A204.1 (cell line): ENCODE data around the gene ILKAP.
"Not testable (repeated sequence)": the region's sequence is repeated elsewhere in the genome, so short reads cannot be mapped to it uniquely, and the experiment has no call there.

Source experiments
- FAIRE-seq: peaks from 2 replicates; lab custom pipeline; 2012; peaks lifted over from hg19 to GRCh38; lab: Jason Lieb, UNC

The ILKAP gene

DNA sequence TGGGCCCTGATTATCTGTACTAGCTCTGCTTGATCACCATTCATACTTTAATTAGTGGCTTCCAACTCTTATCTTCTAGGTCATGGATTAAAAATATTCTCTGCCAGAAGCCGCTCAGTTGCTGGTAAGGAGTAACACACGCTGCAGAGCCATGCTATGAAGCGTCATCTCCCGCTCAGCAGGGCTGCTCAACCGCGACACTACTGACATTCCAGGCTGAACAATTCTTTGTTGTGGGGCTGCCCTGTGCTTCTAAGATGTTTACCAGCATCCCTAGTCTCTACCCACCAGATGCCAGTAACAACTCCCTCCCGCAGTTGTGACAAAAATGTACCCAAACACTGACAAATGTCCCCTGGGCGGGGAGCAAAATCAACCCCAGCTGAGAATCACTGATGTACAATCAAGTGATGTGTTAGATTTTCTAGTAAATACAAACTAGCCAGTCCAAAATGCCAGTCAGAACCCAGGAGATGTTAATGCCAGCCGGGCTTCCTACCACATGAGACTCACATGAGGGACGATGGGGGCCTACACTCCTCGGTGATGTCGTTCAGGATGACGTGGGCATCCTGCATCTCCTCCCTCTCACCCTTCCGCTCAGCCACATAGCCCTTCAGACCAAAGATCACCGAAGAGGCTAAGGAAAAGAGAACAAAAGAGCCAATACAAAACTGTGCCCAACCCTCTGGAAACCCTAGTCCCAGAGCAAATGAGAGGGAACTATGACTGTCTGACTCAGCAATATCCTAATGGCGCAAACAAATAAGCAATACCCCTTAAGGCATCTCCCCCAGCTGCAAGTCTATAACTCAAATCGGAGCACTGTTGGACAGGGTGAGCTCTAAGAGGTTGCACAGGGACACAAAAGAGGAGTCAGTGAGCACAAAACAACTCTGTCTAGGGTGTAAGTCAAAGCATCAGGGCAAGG, 15.6 kb downstream of the ILKAP start:
- FAIRE-seq, result no peak

DNA sequence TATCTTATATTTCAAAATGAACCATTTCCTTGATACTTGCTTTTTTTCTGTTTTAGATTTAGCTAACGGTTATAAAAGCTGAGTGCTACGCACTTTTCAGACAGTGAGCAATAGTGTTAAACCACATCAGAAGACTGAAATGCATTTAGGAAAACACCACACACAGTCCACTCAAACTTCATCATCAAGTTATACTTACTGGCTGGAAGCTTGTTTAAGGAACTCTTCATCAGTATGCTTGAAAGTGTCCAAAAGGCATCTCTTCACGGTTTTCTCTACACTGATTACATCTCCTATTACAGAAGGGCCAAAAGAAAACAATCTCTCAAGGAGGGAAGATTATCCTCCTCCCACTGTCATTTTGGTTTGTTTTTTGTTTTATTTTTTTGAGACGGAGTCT, 19.7 kb downstream of the ILKAP start:
- no peak for FAIRE-seq

DNA sequence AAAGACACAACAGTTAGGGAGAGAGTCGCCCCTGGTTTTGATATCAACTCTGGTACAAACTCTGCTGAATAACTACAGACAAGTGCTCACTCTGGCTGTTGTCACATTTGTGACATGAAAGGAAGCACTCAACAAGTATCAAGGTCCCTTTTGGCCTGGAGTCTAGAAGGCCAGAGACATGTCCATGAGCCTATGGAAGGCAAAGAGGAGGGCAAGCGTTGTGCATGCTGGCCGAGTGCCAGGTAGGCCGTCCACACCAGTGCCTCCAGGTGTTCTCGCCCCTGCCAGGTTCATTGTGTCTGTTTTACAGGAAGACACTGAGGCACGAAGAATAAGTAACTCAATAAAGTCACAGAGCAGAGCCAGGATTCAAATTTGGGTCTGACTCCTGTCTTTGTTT, 21.1 kb downstream of the ILKAP start:
- FAIRE-seq, result no peak

DNA sequence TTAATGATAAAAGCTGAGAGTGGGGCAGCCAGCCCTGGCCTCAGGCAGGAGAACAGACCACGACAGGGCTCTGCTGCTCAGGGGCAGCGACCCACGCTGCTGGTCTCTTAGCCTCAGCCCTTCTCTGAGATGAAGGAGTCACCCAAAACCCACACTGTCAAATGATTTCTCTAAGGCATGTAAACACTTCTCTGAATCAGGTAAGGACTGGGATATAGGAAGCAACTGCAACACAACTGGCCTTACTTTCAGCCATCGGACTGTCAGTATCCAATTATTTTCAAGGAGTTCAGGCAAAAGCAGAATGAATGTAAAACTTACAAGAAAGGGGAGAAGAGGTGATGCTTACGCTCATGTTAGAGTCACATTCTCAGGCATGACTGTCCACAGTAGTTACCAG, 22.9 kb downstream of the ILKAP start:
- FAIRE-seq, result no peak

DNA sequence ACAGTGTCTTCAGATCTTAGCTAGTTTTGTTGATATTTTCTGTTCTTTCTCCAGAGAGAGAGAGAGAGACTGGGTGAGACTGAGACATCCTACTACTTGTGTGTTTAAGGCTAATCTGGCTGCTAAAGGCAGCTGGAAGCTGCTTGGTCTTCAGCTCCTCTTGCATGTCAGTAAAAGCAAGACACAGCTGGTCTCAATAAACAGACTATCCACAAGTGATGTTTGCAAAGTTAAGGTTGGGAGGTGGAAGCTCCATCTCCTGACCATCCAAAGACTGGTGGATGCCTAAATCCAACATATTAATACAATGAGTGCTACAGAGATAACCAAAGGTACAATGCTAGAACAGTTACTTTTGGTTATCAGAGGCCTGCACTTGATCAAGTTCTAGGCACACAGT, 26.9 kb downstream of the ILKAP start:
- FAIRE-seq, result no peak

DNA sequence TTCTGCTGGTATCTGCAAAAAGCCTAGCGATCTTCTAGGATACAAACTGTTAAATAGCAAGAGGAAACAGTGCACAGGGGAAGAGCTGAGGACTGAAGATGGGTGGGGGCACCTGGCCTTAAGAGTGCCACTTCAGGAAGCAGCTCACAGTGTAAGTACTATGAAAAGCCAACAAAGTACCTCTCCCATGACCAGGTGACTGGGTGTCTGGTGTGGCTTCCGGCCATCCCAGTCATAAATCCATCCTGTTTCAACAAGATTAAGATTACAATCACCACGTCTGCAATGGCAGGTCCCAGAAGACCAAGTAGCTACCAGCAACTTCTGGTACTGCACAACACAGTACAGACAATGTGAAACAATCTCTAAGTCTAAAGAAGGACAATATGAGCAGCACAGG, 28.8 kb downstream of the ILKAP start:
- no peak for FAIRE-seq

DNA sequence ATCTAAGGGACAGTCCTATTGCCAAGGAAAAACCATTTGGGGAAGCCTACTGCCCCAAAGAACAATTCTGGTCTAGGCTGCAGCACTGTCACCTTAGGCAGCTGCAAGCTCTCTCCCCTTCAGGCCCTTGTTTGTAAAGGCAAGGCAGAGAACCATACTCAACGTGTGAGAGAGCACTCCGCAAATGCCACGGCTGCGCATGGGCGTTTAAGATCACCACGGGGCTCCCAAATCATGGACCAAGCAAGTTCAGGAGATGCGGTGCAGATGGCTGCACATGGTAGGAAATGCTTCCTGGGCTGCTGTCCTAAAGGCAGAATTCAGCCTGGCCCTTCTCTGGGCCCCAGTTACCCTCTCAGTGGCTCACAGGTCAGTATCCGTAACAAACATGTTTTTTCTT, 29.2 kb downstream of the ILKAP start:
- FAIRE-seq, result no peak

DNA sequence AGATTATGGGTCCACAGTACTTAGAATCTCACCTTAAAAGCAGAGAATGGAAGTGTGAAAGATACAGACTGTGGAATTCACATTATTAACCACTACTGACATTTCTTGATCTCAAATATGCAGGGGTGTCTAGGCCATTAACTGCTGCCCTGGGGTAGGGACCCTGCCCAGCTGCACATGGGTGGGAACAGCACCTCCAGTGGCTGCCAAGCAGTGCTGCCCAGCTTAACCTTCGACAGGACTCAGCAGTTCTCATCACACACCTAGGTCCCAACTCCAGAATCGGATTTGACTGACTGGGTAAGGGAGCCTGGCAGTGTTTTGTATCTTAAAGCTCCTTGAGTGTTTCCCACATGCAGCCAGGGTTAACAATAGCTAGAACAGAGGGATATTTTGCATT, 29.8 kb downstream of the ILKAP start:
- FAIRE-seq, result no peak

DNA sequence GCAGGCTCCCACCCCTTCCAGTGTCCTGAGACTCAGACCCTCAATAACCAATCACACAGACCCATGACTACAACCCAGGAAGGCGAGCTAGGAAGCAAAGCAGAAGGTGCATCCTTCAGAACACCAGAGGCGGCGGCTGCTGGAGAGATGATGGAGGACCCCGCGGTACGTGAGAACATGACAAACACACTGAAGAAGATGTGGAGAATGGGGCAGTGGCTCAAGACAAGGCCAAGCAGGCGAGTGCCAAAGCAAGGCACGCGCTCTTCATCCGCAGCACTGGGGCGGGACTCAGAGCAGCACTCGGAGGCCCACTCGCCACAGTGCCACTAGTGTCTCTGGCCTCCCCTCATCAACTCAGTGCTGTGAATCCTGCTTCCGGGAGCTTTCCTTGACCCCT, 31.1 kb downstream of the ILKAP start:
- FAIRE-seq, result no peak

DNA sequence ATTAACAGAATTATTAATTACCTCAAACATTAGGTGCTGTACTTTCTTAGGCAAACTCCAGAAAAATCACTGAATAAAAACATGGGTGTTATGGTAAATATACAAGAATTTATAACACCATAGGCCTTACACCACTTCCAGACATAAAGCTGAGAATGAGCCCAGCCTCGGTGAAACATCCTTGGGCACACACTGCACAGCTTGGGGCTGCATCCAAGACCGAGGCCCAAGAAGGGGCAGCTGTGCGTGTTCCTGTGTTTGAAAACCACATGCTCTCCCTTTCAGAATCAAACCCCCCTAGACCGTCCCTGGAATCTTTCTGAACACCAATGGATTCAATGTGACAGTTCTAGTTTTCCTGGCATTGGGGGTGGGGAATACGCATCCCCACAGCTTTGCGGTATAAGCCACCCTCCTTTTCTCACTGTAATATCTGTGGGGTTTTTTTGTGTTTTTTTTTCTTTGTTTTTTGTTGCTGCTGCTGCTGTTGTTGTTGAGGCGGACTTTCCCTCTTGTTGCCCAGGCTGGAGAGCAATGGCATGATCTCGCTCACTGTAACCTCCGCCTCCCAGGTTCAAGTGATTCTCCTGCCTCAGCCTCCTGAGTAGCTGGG, 31.8 kb downstream of the ILKAP start:
- no peak for FAIRE-seq

DNA sequence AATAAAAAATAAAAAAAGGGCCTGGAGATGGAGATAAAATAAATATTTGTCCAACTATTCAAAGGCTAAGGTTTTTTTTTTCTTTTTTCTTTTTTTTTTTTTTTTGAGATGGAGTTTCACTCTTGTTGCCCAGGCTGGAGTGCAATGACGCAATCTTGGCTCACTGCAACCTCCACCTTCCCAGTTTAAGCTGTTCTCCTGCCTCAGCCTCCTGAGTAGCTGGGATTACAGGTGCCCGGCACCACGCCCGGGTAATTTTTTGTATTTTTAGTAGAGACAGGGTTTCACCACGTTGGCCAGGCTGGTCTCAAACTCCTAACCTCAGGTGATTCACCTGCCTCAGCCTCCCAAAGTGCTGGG, 32.4 kb downstream of the ILKAP start:
- not testable (repeated sequence) for FAIRE-seq

DNA sequence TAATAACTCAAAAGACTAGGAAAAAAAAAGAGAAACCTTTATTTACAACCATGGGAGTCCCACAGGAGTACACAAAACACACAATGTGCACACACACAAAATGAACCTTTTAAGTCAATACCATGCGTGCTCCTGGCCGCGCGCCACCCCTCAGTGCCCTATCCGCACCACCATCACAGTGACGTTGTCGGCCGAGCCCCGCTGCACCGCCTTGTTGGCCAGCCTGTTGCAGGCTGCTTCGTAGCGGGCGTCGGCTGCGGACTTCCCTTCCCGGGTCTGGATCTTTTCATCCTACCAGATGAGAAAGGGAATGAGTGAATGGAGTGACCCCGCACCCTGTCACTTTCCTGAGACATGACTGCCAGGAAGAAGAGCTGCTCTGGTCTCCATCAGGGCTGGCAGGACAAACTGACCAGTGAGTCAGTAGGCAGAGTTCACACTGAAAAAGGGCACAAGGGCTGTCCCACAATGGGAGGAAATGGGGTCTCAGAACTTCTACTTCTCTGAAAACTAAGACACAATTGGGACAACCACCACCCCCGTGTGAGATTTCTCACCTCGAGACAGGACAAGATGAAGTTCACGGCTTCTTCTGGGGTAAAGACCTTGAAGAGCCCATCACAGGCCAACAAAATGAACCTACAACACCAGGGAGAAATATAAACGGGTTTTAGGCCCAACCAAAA, 33.0 kb downstream of the ILKAP start:
- FAIRE-seq, result no peak

DNA sequence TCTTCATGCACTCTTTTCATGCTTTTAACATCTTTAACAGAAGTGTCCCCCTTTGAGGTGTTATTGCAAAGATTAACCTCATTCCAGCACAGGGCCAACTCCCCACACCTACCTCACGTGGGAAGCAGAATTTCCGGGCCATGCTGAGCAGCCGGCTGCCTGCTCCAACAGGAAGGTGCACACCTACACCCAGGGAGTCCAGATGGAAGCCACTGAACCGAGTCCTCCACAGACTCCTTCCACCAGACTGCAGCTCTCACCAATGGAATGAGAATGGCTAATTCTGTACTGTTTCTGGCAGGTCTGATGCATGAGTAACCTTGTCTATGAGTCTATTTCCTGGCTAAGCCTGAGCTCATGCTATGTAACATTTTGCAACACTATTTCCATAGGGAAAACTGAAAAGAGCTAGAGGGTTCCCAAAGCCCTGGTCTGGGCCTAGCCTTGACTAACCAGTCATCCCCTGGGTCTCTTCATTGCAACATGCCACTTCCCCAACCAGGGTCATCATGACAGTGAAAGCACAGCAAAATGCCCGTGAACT, 33.7 kb downstream of the ILKAP start:
- no peak for FAIRE-seq

DNA sequence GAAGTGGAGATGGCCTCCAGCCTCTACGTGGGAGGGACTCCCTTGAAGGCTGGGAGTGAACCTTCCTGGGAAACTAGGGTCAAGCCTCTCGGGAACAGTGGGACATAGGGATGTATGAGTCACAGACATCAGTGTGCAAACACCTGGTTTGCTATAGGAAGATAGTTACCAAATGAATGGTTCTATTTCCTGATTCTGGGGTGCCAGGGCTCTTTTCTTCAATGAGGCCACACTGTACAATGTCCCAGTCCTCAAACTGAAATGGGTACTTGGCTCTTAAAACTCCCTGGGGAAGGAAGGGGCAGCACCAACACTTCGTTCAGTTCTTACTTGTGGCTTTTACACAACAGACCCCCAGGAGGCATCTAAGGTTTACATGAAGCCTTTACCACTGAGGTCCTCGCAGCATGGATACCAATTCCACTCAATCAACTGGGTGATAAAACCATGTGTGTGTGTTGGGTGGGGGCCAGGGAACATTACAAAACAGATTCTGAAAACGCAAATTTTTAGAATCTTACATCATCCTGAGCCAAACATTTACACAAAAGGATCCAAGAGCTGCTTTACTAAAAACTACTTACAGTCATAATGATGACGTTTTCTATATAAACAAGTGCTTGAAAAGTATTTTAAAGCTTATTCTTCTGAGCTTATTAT, 34.3 kb downstream of the ILKAP start:
- no peak for FAIRE-seq

DNA sequence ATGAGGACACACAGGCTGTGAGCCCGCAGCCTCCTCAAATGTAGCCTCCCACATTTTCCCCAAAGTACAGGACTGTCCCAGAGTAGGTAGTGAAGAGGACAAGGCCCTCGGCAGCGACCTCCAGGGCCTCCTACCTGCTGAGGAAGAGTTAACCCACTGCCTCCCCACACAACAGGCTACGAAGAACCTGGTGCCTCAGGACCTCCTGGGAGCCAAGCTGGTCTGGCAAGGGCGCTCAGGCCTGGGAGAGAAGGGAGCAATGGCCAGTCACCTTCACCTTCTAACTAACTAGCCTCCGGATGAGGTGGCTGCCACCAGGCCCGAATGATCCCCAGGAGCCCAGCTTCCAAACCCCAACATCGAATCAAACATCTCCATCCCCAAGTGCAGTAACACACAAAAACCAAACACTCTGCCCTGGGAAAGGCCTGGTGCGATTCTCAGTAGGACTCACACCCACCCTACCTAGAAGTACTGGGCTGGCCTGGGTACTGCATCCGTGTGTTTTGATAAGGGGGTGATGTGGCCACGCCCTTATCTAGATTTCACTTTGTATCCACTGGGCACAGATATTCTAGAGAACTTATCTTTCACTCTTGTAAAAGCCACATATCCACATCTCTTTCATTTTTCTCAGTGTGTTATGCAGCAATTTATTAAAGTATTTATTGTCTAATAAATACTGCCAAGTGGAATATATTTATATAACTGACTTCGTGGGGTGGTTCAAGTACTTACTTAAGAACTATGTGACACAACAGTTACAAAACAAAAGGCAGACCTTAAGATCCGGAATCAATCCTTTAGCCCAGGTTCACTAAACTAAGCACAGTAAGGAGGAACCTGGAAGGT, 35.1 kb downstream of the ILKAP start:
- no peak for FAIRE-seq

DNA sequence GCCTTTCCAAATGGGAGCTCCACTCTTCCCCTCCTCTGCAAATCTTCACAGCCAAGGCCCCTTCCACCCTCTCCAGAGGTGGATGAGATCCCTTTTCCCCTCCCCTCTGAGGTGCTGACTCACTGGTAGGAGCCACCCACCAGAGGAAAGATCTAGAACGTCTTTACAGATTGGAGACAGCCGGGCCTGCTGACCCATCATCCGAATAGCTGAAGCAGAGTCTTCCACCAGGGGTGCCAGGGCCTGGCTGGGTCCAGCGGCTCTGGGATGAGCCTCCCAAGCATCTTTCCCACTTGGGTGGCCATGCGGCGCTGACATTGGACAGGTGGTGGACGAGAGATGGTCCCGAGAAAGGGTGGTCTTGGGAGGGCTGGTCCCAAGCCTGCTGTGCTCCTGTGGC, 35.7 kb downstream of the ILKAP start:
- FAIRE-seq, result no peak

DNA sequence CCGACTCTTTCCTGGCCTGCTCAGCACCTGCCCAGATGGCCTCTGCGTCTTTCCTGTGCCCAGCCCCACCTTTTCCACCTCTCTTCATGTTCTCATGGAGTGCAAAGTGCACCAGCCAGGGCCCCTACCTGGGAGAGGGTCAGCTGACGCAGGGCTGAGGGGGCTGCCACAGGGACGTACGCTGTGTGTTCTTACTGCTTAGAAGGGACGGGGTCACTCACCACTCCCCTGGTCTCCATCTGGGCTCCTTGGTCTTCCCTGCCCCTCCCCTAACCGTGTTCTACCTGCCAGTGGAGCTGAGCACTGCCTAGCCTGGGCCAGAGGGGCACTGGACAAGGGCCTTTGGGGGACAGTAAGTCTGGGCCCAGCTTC, 36.2 kb downstream of the ILKAP start:
- no peak for FAIRE-seq

DNA sequence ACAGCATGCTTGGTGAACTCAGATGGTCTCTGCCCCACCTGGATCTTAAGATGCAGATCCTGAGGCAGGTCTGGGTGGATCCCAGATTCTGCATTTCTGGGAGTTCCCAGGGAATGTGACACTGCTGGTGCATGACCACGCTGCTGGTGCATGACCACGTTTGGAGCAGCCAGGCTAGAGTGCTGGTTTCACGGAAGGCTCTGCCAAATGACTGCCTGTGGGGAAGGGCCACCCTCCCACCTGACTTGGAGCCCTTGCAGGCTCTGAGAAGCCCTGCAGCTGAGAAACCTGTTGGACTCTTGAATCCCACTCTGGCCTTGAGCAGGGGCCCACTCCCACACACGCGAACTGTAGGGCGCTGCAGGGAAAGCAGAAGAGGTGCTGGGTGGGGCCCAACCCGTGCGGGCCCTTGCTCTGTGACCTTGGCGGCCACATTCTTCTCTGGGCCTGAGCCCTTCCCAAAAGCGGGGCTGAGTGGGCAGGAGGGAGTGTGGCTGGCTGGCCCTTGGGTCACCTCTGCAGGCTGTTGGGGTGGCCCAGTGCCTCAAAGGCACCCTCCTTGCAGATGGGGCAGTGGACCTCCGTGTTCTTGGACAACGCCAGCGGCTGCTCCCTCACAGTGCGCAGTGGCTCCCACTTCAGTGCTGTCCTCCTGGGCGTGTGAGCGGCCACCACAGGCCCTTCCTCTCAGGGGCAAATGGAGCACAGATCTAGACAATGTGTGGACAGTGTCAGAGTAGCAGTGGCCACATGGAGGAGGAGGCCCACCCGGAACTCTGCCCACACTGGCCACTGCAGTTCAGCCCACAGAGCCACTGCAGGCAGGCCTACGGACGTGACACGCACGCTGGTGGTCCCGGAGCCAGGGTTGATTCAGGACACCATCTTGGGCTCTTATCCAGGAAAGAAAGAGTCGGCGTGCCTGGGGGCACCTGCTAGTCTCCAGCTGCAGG, 36.8 kb downstream of the ILKAP start:
- FAIRE-seq, result no peak

DNA sequence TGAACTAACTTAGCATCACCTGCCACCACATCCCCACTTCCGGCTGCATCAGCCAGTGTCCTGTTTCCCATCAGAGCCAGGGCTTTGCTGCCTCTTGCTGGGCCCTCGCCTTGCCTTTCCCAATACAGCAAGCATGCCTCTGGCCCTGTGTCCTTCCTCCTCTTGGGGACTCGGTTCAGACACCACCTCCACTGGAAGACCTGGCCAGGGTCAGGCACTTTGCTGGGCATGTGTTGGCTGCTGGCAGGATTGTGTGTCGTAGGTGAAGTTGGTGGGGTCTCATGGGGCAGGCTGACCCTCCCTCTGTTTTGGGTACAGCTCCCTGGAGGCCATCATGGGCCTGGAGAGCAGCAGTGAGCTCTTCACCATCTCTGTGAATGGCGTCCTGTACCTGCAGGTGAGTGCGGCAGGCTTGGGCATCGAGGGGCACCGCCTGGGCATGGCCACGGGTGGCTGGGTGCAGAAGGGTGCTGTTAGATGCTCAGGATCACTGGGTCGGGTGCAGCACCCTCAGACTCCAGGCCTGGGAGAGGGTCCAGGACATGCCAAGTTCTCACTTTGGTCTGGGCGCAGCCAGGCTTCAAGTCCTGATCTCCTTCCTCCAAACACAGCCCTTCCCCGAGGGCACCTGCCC, 38.1 kb downstream of the ILKAP start:
- FAIRE-seq, result no peak

DNA sequence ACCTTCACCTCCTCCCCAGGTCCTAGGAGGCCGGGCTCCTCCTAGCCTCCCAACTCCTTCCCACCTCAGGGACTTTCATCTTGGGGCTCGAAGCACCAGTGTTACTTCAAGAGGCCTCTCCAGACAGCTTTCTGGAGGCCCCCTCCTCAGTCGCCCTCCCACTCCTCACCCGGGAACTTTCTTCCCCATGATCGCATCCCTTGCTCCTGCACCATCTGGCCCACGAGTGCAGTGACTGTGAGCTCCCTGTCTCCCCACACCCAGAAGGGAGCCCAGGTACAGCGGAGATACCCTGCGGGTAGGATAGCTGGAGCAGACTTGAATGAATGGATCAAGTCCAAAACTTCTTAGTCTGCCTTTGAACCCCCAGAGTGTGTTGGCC, 38.6 kb downstream of the ILKAP start:
- FAIRE-seq, result no peak
